NCI-H2196 treated with DMSO at 0.1 percent for 48 hours (cell line): ENCODE results near the gene TMC6.
"Not testable (repeated sequence)": the region's sequence is repeated elsewhere in the genome, so short reads cannot be mapped to it uniquely, and the experiment has no call there.

Experiments used
- DNase-seq: peaks from one replicate; lab custom pipeline; 2025; ENCODE audit not compliant: unreplicated experiment; lab: John Stamatoyannopoulos, UW

Gene TMC6

DNA sequence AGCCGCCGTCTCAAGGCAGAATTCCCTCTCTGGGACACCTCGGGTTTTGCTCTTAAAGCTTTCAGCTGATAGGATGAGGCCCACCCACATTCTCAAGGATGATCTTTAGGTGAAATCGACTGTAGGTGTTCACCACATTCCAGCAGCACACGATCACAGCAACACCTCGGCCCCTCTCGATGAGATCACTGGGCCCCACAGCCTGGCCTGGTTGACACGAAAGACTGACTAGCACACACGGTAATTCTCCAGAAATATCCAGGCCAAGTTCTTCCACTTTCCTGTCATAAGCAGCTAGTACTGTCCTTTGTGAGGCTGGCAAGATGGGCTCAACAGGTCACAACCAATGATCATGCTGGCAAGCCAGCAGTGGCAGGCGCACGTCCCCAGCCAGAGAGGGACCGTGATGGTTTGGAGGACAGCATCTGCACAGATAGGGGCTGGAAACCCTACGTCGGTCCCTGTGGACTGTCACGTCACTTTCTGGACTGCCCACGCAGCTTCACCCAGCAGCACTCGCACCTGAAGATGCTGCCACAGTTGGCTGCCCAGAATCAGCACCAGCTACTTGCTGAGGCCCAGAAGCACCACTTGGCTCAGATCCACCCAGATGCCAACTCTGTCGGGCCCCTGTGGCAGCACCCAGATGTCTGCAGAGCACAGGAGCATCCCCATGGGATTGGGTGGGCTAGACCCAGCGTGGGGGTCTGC, 17.4 kb downstream of the TMC6 start:
- DNase-seq: no peak

DNA sequence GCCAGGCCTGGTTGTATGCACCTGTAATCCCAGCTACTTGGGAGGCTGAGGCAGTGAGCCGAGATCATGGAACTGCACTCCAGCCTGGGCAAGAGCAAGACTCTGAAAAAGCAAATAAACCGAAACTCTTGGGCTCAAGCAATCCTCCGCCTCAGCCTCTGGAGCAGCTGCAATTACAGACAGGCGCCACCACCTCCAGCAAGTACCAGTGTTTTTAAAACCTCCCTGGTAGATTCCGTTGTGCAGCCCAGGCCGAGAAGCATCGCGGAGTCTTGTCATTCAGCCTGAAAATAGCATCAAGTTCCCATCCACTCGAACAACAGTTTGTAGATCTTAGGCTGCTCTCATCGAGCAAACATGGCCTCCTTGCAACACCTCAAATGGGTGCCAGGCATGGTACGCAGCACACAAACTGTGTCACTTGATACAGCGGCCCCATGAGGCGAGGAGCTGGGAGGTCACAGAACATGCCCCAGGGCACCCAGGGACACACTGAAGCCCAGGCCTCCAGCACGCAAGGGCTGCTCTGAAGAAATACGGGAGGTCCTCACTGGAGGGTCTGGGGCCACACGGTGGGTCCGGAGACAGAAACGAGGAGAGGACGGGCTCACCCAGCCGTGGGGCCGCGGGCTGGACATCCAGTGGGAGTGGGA, 18.1 kb downstream of the TMC6 start:
- no peak for DNase-seq

DNA sequence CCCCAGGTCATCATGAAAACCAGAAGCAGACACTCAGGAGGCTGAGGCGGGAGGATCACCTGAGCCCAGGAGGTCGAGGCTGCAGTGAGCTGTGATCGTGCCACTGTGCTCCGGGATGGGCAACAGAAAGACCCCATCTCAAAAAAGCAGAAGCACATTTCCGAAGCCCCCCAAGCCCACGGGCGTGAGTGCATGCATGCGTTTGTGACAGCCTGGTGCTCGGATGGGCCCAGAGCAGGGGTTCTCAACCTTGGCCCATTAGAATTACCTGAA, 19.1 kb downstream of the TMC6 start:
- no peak for DNase-seq

DNA sequence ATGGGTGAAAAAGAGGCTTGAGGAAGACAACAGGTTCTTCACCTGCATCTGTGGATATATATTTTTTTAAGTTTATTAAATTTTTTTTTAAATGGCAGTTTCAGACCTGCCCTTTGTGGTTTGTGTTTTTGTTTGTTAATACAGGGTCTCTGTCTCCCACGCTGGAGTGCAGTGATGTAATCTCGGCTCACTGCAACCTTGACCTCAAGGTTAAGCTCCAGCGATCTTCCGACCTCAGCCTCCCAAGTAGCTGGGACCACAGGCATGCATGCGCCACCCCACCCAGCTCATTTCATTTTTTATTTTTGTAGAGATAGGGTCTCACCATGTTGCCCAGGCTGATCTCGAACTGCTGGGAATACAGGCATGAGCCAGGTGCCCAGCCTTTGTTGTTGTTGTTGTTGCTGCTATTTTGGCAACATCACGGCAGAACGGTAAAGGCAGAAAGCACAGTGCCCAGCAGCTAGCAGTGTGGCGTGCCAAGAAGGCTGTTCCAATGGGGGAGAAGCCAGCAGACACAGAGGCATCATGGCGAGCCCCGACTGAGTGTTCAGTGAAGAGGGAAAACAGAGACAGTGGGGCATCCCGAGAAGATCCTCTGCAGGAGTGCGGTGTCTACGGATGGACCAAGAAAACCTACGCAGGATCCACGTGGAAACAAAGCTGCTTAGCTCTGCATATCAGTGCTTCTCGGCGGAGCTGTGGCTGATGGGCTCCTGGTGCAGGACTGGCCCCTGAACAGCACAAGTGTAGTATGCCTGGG, 19.6 kb downstream of the TMC6 start:
- DNase-seq: no peak

DNA sequence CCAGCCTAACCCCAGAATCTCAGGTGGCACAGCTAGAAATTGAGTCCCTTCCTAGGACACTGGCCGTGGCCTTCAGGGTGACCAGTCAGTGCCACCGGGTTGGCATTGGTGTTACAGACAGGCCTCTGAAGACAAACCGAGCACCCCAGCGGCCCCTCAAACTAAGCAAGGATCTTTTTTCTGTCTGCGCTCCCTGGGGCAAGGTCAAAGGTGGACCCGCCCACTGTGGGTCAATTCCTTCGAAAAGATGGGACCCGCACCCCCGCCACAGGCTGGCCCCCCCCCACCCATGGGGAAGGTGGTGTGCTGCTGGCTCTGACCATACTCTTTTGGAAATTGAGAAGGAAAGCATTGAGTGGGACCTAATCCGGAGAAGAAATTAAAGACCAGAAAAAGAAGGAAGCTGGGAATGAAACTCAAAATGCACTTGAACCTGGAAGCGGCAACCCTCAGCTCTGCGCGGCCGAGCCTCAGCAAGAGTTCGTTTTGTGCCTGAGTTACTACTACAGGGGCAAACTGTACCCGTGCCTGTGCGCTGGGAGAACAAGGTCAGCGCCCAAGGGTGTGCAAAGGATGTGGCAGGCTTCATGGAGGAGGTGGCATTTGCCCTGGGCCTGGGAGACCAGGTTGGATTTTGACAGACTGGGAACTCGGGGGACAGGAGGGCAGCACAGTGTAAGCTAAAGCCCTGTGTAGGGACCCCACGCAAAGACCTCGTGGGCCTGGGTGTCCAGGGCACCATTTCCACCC, 20.4 kb downstream of the TMC6 start:
- no peak for DNase-seq

DNA sequence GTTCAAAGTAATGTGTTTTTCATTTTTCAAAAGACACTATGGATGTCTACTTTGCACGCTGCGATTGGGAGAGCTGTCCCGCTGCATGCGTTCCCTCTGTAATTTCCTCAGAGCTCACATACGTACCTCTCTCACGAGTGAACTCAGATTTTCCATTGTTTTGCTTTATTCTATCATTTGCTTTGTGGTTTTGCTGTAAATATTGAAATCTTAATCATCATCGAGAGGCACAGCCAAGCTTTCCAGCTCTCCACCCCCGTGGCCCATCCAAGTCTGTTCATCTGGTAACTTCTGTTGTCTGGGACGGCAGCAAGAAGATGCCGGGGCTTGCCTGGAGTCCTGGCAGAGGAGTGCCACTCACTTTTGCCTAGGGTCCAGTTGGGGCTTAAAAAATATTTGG, 21.1 kb downstream of the TMC6 start:
- no peak for DNase-seq

DNA sequence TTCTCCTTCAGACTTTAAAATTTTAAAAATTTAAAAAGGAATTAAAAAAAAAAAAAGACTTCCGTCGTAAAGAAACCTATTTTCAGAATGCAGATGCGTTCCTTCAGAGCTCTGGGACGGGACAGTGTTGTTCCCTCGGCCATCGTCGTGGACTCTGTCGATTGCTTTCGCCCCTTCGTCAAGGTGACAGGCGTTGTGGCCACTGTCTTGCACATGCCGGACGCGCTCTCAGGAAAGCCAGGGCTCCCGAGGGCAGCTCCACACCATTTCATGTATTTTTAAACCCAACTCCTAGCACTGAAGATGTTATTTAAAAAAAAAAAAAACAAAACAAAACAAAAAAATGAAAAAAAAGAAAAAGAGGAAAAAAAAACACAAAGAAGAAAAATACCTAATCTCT, 22.3 kb downstream of the TMC6 start:
- no peak for DNase-seq

DNA sequence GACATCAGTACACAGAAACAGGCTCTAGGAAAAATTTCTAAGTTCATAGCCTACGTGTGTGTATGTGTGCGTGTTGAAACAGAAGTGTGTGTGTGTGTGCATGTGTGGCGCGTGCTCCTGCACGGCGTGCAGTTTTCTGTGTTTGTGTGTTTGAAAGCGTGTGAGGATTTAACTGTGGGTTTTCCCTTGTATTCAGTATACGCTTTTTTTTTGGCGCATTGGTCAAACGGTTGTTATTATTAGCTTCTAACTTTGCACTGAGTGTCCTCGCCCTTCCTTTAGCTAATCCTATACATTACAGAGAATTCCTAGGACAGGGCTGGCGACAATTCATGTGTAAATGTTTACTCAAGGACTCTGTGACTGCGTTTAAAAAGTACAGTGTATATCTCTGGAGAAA, 23.0 kb downstream of the TMC6 start:
- DNase-seq: no peak

DNA sequence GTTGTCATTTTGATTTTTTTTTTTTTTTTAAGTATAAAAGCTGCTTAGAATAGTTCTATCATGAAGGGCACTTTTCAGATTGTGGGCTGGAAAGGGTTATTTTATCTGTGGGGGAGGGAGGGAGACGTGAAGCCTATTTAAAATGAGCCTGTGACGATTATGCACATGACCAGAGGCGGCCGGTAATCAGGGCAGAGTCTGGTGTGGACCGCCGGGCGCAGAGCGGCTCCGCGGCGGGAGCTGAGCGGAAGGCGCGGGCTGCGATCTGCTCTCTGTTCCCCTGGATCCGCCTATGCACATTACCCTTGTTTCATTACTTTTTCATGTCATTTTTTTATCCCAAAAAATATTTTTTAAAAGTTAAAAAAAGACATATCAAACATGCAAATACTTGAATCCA, 23.5 kb downstream of the TMC6 start:
- DNase-seq: no peak

DNA sequence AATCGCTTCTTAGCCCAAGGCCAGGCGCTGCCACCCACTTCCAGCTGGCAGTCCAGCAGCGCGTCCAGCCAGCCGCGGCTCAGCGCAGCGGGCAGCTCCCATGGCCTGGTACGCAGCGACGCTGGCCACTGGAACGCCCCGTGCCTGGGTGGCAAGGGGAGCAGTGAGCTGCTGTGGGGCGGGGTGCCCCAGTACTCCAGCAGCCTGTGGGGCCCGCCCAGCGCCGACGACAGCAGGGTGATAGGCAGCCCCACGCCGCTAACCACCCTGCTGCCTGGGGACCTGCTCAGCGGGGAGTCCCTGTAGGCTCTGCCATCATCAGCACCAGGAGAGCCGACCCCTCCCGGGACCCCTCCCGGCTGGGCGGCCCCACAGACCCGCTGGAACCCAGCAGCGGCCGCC, 24.0 kb downstream of the TMC6 start:
- DNase-seq: no peak

DNA sequence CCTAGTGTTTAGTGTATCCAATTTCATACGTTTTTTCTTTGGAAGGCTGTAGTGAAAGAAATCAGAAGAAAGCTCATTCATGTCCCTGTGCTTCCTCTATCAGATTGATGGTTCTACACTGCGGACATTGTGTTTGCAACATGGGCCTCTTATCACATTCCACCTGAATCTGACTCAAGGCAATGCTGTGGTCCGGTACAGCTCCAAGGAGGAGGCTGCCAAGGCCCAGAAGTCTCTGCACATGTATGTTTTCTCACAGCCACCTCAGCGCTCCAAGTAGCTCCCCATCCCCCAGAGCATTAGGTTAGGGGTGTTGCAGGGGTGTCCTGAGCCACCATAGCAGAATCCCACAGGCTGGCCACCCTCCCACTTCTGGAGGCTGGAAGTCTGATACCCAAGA, 25.2 kb downstream of the TMC6 start:
- no peak for DNase-seq

DNA sequence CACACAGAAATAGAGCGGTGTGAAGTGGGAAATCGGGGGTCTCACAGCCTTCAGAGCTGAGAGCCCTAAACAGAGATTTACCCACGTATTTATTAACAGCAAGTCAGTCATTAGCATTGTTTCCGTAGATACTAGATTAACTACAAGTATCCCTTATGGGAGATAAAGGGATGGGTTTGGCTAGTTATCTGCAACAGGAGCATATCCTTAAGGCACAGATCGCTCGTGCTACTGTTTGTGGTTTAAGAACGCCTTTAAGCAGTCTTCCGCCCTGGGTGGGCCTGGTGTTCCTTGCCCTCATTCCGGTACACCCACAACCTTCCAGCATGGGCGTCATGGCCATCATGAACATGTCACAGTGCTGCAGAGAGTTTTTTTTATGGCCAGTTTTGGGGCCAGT, 27.0 kb downstream of the TMC6 start:
- DNase-seq: no peak

DNA sequence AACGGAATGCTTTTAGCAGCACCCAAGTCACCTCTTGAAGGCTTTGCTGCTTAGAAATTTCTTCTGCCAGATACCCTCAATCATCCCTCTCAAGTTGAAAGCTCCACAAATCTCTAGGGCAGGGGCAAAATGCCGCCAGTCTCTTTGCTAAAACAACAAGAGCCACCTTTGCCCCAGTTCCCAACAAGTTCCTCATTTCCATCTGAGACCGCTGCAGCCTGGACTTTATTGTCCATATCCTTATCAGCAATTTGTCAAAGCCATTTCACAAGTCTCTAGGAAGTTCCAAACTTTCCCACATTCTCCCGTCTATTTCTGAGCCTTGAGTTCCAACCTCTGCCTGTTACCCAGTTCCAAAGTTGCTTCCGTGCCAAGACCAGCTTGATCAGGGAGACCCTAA, 27.4 kb downstream of the TMC6 start:
- DNase-seq: no peak

DNA sequence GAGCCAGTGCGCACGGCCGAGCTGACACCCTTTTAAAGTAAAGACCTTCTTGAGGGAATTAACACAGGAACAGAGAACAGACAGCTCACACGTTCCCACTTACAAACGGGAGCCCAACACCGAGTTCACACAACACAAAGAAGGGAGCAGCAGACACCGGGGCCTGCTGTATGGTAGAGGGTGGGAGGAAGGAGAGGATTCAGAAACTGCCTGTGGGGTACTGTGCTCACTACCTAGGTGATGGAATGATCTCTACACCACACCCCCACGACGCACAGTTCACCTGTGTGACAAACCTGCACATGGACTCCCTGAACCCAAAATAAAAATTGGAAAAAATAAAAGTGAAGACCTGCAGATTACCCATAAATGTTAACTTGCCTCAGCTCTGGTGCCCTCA, 32.5 kb downstream of the TMC6 start:
- DNase-seq: no peak

DNA sequence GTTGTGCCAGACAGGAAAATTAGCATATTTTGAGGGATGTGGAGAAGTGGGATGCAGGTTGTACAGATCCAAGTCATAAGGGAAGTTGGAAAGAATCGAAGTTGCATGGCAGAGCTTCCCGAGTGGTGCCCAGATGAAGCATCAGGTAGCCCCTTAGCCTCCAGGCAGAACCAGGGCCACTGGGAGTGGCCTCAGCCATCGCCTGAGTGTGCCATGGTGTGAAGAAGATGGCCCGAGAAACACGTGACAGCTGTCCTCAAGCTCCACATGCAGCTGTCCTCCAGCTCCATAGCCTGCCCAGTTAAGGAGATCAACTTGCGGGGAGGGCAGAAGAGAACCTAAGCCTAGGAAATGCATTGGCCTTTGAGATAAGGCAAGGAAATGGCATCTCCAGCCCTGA, 33.5 kb downstream of the TMC6 start:
- no peak for DNase-seq

DNA sequence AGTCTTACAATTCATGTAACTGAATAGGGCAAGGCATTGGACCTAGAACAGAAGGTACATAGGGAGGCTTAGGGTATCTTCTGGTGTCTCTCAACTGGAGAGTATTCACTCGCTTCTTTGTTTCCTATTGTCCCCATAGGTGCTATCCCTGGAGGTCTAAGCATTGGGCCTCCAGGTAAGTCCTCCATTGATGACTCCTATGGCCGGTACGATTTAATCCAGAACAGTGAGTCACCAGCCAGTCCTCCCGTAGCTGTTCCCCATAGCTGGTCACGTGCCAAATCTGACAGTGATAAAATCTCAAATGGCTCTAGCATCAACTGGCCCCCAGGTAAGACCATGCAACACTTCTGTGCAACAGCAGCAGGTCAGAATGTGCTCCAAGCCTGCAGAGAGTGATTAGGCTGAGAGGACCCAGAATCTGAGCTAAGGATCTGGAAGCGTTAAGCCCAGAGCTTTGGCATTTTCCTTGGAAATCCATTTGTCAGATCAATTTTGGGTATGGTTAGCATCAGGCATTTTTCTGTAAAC, 35.7 kb downstream of the TMC6 start:
- no peak for DNase-seq

DNA sequence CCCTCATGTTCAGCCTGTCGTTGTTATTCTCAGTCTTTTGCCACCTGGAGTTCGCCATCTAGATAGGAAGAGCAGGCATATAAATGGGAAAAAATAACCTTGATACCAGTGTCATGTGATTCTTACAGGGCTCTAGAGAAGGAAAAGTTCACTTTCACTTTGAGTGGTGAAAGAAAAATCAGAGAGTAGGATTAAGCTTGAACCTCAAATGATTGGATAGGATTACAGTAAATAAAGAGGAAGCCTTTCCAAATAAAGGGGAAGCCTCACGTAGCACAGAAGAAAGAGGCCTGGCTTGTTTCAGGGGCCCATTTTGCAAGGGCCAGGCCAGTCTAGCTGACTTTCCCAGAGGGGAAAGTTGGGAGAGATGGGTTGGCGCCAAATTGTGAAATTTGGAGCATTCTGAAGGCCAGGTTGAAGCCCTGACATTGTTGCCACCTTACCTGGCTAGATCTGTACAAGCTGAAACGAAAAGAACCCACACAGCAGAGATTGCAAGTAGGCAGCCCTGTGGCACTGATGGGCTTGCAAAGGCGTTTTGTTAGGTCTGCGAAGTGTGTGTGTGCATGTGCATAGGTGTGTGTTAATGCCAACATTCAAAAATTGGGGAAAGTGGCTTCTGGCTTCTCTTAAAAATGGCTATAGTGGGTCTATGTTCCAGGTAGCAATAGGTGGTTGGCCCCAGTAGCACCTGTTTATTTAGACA, 38.8 kb downstream of the TMC6 start:
- no peak for DNase-seq

DNA sequence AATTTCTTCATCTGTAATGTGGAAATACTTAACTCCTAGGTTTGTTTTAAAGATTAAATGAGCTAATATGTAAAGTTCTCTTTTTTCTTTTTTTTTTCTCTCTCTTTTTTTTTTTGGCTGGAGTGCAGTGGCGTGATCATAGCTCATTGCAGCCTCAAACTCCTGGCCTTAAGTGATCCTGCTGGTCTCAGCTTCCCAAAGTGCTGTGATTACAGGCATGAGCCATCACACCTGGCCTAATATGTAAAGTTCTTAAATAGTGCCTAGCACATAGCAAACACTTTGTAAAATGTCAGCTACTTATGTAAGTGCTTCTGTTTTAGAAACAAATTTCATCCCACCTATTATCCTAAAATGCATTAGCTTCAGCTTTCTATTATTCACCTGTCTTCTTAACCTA, 40.0 kb downstream of the TMC6 start:
- DNase-seq: no peak

DNA sequence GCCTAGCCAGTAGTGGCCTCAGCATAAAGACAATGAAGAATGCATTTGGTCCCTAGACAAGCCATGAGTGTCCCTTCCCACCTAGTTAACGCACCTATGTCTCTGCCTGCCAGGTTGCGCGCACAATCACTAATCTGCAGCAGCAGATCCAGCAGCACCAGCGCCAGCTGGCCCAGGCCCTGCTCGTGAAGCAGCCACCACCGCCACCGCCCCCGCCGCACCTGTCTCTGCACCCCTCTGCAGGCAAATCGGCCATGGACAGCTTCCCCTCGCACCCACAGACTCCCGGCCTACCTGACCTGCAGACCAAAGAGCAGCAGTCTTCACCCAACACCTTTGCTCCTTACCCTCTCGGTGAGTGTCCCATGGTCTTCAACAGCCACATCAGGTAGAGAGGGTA, 41.8 kb downstream of the TMC6 start:
- DNase-seq: no peak

DNA sequence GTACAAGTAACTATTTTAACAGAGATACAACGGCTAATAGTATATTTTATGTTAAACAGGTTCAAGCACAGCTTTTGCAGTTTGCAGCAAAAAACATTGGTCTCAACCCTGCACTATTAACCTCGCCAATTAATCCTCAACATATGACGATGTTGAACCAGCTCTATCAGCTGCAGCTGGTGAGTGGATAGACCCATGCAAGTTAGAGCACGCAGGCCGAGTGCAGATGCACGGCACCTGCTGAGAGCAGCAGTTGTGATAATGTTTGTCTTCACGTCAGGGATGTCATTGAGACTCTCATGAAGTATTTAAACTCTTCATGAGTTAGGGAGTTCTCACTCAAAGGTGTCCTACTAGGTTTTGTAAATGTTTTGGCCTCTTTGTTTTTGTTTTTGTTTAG, 45.6 kb downstream of the TMC6 start:
- no peak for DNase-seq

DNA sequence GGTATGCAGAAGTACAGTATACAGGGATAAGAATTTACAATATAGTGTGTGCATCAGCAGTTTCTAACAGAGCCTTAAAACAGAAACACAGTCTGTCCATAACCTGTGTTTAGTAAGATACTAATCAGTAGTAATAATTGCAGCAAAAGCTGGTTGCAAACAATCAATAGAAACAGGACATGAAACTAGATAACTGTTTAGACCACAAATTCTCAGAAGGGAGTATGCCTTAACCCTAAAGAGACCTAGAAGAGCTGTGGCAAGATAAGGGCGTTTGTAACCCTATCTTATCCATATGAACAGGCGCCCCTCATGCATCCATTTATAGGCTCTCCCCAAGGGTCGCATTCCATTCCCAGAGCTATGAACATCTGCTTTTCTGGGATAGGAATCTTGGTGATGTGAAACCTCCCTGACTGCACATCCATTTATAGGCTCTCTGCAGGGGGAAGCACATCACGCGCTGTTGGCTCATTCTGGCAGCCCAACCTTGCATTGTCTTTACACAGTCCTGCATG, 46.1 kb downstream of the TMC6 start:
- DNase-seq: not testable (repeated sequence)
